Measurements from ENCODE around the gene MAML3.
"Not testable (repeated sequence)": the region's sequence is repeated elsewhere in the genome, so short reads cannot be mapped to it uniquely, and the experiment has no call there.

MAML3 gene

DNA sequence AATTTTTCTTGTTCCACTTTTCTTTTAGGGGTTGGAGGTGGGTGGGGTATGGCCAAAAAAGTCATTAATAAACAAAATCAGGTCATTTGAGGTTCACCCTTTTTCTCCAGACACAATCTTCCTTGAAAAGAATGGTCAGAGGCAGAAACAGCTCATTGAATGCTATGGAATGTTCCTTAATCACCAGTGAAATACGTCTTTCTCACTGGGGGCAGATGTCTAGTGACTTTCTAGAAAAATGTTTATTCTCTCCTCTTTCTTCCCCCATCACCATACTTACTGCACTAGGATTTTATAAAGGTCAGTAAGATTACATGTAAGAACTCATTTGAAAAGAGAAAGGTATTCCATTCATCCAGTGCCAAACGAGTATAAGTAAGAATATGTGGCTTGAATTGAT is 443.9 kb downstream of the MAML3 start:
- in situ Hi-C loops (cut with MboI; ENCODE audit: low sequenced_read_pairs): no loop called here

DNA sequence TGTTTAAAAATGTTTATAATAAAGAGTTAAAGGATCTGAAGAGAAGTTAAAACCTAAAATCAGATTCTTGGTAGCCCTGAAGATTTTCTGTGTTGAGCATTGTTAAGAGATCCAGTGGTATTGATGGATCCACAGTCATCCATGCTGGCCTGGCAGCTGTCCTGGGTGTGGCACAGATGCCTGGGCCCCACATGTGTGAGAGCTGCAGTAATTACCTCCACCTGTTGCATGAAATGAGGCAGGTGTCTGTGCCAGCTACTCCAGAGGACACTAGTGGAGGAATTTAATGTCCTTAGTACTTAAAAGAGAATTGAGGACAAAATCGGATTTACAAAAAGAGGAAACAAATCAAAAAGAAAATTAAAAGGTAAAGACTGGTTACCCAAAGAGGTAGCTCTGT is 444.3 kb downstream of the MAML3 start:
- in situ Hi-C loops (cut with MboI; ENCODE audit: low sequenced_read_pairs): no loop called here

DNA sequence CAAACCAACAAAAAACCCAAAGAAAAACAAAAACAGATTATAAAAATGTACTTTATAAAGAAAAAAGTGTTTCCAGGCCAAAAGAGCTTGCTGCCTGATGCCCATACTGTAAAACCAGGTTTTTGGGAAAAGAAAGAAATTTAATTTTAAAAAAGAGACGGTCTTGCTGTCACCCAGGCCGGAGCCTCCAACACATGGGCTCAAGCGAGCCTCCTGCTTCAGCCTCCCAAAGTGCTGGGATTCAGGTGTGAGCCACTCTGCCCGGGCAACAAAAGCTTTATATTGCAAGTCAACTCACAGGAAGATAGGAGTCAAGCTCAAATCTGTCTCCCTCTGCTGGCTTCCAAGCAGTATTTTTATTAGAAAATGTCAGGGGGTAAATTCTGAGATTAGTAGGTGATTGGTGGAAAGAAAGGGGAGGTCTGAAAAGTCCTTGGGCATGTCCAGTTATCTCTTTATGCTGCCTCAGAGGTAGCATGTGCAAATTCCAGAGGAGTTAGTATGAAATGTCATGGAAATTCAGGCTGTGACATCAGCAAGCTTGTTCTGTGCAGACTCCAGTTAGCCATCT is 449.0 kb downstream of the MAML3 start:
- in situ Hi-C loops (cut with MboI; ENCODE audit: low sequenced_read_pairs): no loop called here

DNA sequence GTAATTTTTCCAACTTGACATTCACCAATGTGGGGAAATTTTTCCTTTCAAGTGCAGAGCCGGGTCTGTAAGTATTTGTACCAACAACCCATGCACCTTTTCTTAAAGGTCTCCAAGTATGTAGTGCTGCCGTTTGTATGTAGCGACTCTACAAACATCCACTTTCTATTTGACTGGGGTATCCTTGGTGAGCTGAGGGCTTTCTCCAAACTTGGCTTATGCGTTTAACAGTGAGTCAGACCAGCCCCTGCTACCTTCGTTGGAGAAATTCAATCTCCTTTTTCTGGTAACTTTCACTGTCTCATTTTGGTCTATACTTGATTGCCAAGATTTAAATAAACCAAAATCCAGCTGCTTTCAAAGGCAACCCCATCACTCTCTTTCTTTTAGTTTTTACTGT is 453.4 kb downstream of the MAML3 start:
- in situ Hi-C loops (cut with MboI; ENCODE audit: low sequenced_read_pairs): no loop called here

DNA sequence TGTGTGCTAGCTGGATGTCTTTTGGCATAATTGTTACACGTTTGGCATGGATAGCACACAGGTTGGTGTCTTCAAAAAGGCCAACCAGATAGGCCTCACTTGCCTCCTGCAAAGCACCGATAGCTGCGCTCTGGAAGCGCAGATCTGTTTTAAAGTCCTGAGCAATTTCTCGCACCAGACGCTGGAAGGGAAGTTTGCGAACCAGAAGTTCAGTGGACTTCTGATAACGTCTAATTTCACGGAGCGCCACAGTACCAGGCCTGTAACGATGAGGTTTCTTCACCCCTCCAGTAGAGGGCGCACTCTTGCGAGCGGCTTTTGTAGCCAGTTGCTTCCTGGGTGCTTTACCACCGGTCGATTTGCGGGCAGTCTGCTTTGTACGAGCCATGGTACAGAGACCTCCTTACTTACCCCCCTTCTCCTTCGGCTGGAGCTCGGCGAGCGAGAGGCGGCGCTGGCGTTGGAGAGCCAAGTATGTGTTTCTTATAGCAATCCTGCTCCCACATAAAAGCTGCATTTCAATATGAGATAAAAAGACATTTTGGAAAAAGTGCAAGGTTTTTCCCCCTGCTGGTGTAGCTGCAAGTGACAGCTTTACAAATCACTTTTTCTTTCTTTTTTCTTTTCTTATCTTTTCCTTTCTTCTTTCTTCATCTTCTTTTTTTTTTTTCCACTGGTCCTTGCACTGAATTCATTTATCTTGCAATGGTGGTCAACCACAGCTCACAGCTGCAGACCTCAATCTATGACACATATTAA is 455.6 kb downstream of the MAML3 start:
- in situ Hi-C loops (cut with MboI; ENCODE audit: low sequenced_read_pairs): not testable (repeated sequence)

DNA sequence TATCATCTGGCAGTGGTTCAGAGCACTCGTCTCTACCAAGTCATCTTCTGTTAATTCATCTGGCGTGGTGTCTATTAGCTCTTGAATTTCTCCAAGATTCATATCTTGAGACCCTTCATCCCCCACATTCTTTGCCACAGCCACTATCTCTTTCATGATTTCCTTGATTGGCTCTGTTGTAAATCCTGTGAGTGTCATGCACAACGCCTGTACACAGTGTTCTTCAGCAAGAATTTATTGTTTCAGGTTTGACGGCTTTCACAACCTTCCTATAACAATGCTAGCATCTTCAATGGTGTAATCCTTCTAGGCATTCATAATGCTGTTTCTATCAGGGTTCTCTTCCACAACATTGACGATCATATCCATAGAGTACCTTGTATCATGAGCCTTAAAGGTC is 457.5 kb downstream of the MAML3 start:
- in situ Hi-C loops (cut with MboI; ENCODE audit: low sequenced_read_pairs): no loop called here

DNA sequence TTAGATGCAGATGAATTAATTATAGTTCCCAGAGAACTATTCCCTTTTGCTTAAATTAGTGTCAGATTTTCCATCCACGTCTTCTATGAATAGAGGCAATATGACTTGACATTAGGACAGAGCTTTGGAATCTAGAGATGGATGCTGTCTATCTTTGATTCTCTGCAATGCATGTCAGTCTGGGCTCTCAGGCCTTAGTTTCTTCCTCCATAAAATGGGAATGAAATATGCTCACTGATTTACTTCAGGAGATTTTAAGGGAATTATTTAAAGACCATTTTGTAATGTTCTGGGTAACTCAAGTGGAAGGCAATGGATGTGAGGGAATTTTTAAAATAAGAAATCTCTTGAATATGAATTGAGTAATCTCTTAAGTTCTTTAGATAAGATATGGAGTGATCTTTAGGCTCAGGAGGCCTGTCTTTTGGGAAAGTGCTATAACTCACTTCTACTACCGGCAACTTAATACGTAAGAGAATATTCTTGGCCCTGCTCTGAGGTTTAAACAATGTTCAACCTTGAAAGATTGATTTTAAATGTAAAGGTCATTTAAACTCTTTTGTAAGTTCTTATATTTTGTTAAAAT is 459.4 kb downstream of the MAML3 start:
- in situ Hi-C loops (cut with MboI; ENCODE audit: low sequenced_read_pairs): no loop called here

DNA sequence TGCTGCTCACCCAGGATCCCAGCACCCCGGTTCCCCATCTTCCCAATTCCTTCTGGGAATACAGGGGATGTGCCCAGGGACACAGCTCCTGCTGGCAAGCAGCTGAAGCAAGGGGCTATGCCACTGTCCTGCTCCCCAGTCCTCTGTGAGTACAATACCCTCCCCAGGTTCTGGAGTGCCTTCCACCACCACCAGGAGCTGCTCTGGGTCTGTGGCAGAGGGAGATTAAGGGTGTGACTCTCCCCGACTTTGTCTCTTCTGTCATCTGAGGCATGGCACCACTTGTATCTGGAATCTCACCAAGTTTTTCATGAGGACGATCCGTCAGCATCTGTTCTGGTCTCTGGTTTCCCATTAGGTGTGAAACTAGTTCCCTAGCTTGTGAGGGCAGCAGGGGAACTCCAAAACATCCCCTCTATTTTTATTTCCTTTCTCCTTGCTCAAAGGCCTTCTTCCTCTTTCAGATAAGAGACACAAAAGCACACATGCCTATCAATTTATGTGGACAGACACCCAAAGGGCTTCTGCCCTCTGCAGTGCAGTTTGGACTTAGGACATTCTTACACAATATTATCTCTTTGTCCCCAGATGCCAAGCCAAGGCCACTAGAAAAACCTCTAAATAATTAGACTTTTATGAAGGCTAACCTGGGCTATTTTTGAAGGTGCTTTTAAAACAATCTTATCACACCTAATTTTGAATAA is 461.5 kb downstream of the MAML3 start:
- in situ Hi-C loops (cut with MboI; ENCODE audit: low sequenced_read_pairs): no loop called here

DNA sequence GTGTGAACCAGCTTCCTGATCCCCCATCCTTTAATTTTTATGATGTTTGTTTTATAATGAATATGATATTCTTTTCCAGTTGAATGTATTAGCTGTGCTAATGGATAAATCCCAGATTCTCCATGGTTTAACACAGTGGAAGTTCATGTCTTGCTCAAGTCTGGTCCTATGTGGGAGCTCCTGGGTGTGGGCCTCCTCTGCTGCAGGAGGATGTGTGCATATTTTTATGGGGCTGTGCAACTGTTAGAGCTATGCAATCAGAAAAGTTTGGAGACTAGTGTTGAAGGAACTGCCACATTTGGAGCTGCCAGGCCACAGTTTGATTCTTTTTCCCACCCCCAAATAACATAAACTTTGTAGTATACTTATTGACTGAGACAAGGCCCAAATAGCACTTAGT is 463.6 kb downstream of the MAML3 start:
- in situ Hi-C loops (cut with MboI; ENCODE audit: low sequenced_read_pairs): no loop called here

DNA sequence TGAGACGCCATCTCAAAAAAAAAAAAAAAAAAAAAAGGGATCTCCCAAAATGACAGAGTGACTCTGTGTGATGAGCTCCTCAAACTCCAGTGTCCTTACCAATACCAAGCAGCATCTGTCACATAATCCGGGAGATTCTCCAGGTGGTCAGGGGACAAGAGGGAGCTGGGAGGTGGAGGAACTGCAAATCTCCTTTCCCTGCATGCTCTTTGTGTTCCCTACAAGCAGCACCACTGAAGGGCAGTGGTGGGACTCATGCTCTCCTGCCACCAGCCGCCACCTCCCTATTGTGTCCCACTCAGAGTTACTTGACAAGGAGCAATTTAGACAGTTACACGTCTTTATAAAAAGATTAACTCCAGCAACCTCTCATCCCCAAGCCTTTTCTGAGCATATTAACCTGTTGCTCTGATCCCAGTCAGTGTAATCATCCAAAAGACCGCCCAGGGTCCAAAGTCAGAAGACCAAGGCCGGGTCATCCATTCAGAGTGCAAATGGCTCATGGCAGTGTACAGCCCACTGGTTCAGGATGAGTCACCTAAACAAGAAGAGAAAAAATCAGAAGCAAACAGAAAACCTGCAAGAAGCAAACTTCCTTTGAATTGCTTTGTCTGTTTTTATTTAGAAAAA is 464.8 kb downstream of the MAML3 start:
- in situ Hi-C loops (cut with MboI; ENCODE audit: low sequenced_read_pairs): no loop called here

DNA sequence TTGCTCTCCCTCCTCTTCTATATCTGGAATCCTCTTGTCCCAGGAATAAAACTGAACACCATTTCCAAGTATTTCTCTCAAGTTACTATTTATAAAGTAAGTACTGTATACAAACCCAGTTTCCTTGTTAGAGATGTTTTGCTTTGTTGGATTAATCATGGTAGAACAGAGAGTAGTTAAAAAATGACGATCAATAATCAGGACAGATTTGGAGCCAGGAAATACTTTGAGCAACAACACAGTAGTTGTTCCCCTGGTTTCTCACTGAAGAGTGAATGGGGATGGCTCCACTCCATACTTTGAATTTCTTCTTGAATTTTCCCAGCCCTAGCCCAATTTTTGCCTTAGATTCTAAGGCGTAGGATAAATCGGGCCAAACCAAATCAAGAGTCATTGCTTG is 467.0 kb downstream of the MAML3 start:
- in situ Hi-C loops (cut with MboI; ENCODE audit: low sequenced_read_pairs): no loop called here

DNA sequence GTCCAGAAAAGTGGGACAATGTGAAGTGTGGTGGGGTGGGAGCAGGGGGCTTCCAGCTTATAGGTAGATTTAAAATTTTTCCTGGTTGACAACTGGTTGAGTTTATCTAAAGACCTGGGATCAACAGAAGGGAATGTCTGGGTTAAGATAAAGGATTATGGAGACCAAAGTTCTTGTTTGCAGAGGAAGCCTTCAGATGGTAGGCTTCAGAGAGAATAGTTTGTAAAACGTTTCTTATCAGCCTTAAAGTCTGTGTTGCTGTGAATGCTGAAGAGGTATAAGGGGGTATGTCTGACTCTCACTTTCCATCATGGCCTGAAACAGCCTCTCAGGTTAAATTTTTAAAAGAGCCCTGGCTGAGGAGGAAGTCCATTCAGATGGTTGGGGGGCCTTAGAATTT is 467.9 kb downstream of the MAML3 start:
- in situ Hi-C loops (cut with MboI; ENCODE audit: low sequenced_read_pairs): no loop called here

DNA sequence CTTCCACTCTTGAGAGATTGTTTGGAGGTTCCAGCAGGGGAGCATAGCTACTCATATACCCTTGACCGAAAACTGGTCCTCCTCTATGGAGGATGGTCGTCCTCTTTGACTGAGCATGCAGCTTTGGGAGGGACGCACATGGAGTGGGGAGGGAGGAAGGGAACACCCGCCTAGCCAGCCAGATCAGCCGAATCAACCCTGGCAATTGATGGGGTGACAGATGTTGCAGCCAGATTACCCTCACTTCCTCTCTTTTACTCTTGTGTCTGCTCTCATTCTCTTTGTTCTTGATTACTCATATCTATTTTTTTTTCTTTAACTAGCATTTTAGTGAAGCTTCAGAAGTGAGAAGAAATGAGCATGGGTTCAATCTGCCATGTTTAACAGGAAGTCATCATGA is 468.8 kb downstream of the MAML3 start:
- in situ Hi-C loops (cut with MboI; ENCODE audit: low sequenced_read_pairs): no loop called here

DNA sequence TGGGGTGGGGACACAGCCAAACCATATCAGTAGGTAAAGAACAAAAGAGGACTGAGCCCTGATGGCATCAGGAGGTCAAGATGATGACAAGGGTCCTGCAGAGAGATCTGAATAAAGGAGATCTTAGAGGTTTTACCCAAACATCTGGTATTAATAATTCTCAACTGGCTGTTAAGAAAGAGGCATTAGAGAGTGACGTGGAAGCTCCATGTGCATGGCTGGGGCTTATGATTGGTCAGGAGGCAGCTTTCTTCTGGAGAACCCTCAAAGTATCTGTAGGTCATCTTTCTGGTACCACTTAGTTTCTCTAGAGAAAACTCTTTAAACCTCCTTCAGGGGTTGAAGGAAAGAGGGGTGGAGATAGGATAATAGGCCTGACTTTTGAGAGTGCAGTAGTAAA is 469.6 kb downstream of the MAML3 start:
- in situ Hi-C loops (cut with MboI; ENCODE audit: low sequenced_read_pairs): no loop called here

DNA sequence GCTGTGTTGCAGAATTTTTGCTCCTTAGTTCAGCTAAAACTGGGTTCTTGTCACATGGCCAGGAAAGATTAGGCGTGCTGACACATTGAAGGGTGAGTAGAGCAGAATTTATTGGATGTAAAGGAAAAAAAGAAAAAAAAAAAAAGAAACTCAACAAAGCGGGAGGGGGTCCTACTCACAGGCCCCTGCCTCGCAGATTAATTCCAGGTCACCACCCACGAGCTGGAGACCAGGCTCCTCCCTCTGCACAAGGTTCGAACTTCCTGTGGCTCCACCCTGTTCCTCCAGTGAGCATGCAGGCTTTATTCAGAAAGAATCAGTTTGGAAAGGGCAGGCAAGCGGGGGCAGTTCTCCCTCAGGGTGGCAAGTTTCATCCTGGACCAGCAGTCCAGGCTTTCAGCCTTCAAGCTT is 471.2 kb downstream of the MAML3 start:
- in situ Hi-C loops (cut with MboI; ENCODE audit: low sequenced_read_pairs): no loop called here

DNA sequence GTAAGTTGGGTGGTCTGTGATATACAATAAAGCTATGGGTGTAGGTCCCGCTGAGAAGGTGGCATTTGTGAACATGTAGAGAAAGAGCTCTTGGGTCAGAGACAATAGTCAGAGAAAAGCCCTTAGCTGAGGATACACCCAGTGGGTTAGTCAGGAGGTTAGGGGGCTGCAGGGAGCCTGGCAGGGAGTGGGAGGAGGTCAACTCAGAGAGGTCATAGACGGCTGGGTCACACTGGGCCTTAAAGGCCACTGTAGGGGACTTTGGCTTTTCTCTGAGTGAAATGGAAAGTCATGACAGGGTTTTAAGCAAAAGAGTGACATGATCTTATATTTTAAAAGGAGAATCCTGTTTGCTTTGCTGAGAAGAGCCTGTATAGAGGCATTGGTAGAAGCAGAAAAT is 471.7 kb downstream of the MAML3 start:
- in situ Hi-C loops (cut with MboI; ENCODE audit: low sequenced_read_pairs): no loop called here

DNA sequence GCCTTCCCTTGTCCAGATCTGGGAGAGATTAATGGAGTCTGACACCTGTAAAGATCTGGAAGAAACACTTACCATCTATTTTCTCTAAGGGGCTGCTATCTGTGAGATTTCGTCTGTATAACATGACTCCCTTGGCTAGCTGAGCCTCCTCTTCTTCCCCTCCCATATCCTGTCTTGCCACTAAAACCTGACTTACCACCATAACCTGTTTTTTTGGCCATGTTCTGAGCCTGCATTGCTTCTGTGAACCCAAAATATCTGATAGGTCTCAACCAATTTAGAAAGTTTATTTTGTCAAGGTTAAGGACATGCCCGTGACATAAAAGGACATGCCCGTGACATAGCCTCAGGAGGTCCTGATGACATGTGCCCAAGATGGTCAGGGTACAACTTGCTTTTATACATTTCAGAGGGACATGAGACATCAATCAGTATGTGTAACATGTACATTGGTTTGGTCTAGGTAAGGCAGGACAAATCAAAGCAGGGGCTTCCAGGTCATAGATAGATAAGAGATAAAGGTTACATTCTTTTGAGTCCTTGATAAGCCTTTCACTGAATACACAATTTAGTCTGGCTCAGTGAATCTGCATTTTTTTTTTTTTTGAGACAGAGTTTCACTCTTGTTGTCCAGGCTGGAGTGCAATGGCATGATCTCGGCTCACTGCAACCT is 476.9 kb downstream of the MAML3 start:
- in situ Hi-C loops (cut with MboI; ENCODE audit: low sequenced_read_pairs): no loop called here

DNA sequence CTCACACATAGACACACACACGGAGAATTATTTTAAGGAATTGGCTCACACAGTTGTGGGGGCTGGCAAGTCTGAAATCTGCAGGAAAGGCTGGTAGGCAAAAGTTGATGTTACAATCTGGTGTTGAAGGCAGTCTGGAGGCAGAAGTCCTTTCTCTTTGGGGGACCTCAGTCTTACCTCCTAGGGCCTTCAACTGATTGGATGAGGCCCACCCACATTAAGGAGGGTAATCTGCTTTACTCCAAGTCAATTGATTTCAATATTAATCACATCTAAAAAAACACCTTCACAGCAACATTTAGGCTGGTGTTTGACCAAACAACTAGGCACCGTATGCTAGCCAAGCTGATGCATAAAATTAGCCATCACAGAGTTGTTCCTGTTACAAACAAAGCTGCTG is 477.6 kb downstream of the MAML3 start:
- in situ Hi-C loops (cut with MboI; ENCODE audit: low sequenced_read_pairs): no loop called here

DNA sequence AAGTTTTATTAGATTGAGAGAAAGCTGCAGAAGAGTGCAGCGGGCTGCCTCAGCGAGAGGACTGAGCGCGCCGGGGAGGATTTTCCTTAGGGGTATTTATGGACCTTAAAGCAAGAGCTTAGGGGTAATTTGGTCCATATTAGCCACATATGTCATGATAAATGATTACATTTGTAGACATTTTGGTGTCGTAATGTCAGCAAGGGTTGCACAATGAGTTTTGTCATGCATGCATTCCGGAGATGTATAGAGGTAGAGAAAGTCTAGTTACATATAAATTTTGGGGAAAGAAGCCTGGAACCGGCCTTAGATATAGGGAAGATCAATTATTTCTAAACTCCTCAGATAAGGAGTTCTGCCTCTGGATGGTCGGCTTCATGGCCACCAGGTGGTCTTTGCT is 478.3 kb downstream of the MAML3 start:
- in situ Hi-C loops (cut with MboI; ENCODE audit: low sequenced_read_pairs): no loop called here

DNA sequence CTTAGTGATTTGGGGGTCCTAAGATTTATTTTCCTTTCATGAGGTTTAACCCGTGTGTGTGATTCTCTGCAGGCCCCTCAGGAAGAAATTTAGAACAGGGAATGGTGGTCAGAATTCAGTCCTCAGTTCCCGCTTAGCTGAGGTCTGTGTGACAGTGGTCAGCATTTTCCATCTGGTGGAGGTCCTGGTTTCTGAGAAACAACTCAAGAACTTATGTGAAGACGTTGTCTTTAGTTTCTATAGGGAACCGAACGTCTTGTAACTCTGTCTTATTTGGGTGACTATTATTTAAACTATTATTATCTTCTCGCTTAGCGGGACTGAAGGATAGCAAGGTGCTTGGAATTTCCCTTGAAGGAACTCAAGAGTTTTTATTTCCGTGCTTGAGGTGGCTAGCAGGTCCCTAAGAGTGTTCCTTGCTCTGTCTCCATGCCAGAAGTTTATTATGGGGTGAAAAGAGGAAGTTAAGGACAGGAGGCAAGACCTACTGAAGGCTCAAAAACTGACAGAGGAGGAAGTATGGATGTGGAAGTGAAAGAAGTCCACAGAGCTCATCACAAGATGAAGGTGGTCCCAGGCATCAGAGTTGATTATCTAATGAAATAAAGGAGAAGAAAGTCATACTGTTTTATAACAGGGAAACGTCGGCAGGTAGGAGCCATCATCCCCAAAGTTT is 479.0 kb downstream of the MAML3 start:
- in situ Hi-C loops (cut with MboI; ENCODE audit: low sequenced_read_pairs): no loop called here
